Astrocyte (in vitro differentiated cells and primary cell): ENCODE data around the gene GRAMD1B.

Experiments
- CTCF ChIP-seq: IDR thresholded peaks from 2 replicates; pipeline ENCODE4 v1.5.1; 2011; ENCODE audit warnings: low read depth, mild to moderate bottlenecking, inconsistent platforms, low read length, moderate library complexity; ENCODE audit not compliant: insufficient read depth
- EZH2 ChIP-seq: IDR thresholded peaks from 2 replicates; pipeline ENCODE4 v1.6.1; 2012; ENCODE audit warnings: mild to moderate bottlenecking, low read length, inconsistent platforms; ENCODE audit not compliant: insufficient read depth

- no peak for TF ChIP-seq CTCF
- TF ChIP-seq EZH2: no peak
These were observed 10.2 kb upstream of the GRAMD1B start for GRCh38 chr11:123419731-123420452.
